HepG2 (cell line): ENCODE data around the gene CCN2. TPM values are rescaled to one million over a fixed set of nuclear protein-coding genes. Genes with fewer than 3 reads are reported as not detected.

ENCODE experiments used
- DMAP1 ChIP-seq: IDR thresholded peaks from 2 replicates; pipeline ENCODE4 v1.6.1; 2016
- FOXA1 ChIP-seq, 2 experiments: fragments of 450-650 bp in 1 of 2; sonication (generic) in 1 of 2; formaldehyde crosslinking in 1 of 2; IDR thresholded peaks; 2 replicates each; pipeline versions ENCODE4 v1.4.0 to v1.6.1; 2016 to 2020; ENCODE audit warnings: missing genetic modification reagents in 1 of 2
- JUNB ChIP-seq: sonication (generic); formaldehyde crosslinking; IDR thresholded peaks from 2 replicates; pipeline ENCODE4 v1.8.0; 2022; ENCODE audit warnings: missing genetic modification reagents, mild to moderate bottlenecking, borderline replicate concordance
- NFE2L2 ChIP-seq: fragments of 150-350 bp; IDR thresholded peaks from 2 replicates; pipeline ENCODE4 v1.6.1; 2014; ENCODE audit warnings: low read length
- PAWR ChIP-seq: sonication (generic); formaldehyde crosslinking; IDR thresholded peaks from 2 replicates; pipeline ENCODE4 v1.4.0; 2020; ENCODE audit warnings: missing genetic modification reagents, mild to moderate bottlenecking, borderline replicate concordance
- POLR2AphosphoS5 ChIP-seq: IDR thresholded peaks from 2 replicates; pipeline ENCODE4 v1.6.1; 2012; ENCODE audit warnings: low read depth, low read length
- RBM22 ChIP-seq: fragments of 200-400 bp; formaldehyde crosslinking; optimal IDR thresholded peaks from 2 replicates; pipeline ENCODE3; 2017; ENCODE audit warnings: mild to moderate bottlenecking, low read length, moderate library complexity
- RELA ChIP-seq: sonication (generic); formaldehyde crosslinking; IDR thresholded peaks from 2 replicates; pipeline ENCODE4 v1.4.0; 2020; ENCODE audit warnings: missing genetic modification reagents
- RFX1 ChIP-seq: fragments of 450-650 bp; IDR thresholded peaks from 2 replicates; pipeline ENCODE4 v1.6.1; 2017
- SAP130 ChIP-seq: IDR thresholded peaks from 2 replicates; pipeline ENCODE4 v1.6.1; 2016; ENCODE audit warnings: low read depth
- SMARCE1 ChIP-seq: fragments of 450-650 bp; IDR thresholded peaks from 2 replicates; pipeline ENCODE4 v1.6.1; 2017; ENCODE audit warnings: borderline replicate concordance
- ZFP36L2 ChIP-seq: sonication (generic); formaldehyde crosslinking; IDR thresholded peaks from 2 replicates; pipeline ENCODE4 v1.4.0; 2020; ENCODE audit warnings: missing genetic modification reagents
- ZNF260 ChIP-seq: sonication (generic); formaldehyde crosslinking; IDR thresholded peaks from 2 replicates; pipeline ENCODE4 v1.4.0; 2020; ENCODE audit warnings: missing genetic modification reagents, low read depth, mild to moderate bottlenecking, borderline replicate concordance
- ZNF326 ChIP-seq: sonication (generic); formaldehyde crosslinking; IDR thresholded peaks from 2 replicates; pipeline ENCODE4 v1.4.0; 2020; ENCODE audit warnings: missing genetic modification reagents, borderline replicate concordance
- ZNF354B ChIP-seq: sonication (generic); formaldehyde crosslinking; IDR thresholded peaks from 2 replicates; pipeline ENCODE4 v1.8.0; 2022; ENCODE audit warnings: mild to moderate bottlenecking, missing genetic modification reagents
- ZNF546 ChIP-seq: sonication (generic); formaldehyde crosslinking; conservative IDR thresholded peaks from 2 replicates; pipeline ENCODE4 v1.8.1; 2023; ENCODE audit warnings: mild to moderate bottlenecking, missing genetic modification reagents
- ZNF552 ChIP-seq: sonication (generic); formaldehyde crosslinking; IDR thresholded peaks from 2 replicates; pipeline ENCODE4 v1.9.0; 2022; ENCODE audit warnings: missing genetic modification reagents, mild to moderate bottlenecking, borderline replicate concordance
- ZNF614 ChIP-seq: IDR thresholded peaks from 2 replicates; pipeline ENCODE4 v1.6.1; 2018; ENCODE audit warnings: missing biosample characterization, missing genetic modification reagents, inconsistent platforms, borderline replicate concordance
- polyA plus RNA-seq, 8 experiments: library from polyadenylated mRNA; depleted of rRNA in 3 of 8; stranded (reverse) in 7 of 8; unstranded in 1 of 8; fragments of >200 nt; fragmentation: Illumina TruSeq in 4 of 8; extraction: Trizol in 4 of 8; gene quantifications; 2 replicates each; pipeline versions ENCODE4 v1.2.1 to v1.2.3, GENCODE V29; 2011 to 2016; ENCODE audit warnings: low read depth in 4 of 8, missing spikeins in 1 of 8, mixed read lengths in 1 of 8; ENCODE audit not compliant: insufficient read depth in 1 of 8
- total RNA-seq, 5 experiments: library from RNA; depleted of rRNA; stranded (reverse); fragments of >200 nt; fragmentation: Illumina TruSeq; extraction: Trizol; gene quantifications; 2 replicates each; pipeline ENCODE4 v1.2.3, GENCODE V29; 2016; ENCODE audit warnings: low read depth in 1 of 5
- TF ChIP-seq, protein P1 (sequence below): sonication (generic); formaldehyde crosslinking; IDR thresholded peaks from 2 replicates; pipeline ENCODE4 v1.4.0; 2020; ENCODE audit warnings: missing genetic modification reagents
- TF ChIP-seq, protein P2 (sequence below): sonication (generic); formaldehyde crosslinking; IDR thresholded peaks from 2 replicates; pipeline ENCODE4 v1.5.1; 2020; ENCODE audit warnings: mild to moderate bottlenecking, missing genetic modification reagents, borderline replicate concordance
- TF ChIP-seq, protein P3 (sequence below): sonication (generic); formaldehyde crosslinking; IDR thresholded peaks from 2 replicates; pipeline ENCODE4 v1.5.1; 2020; ENCODE audit warnings: missing genetic modification reagents, mild to moderate bottlenecking, borderline replicate concordance
- TF ChIP-seq, protein P4 (sequence below), 2 experiments: fragments of 450-650 bp in 1 of 2; sonication (generic) in 1 of 2; formaldehyde crosslinking; IDR thresholded peaks; 2 replicates each; pipeline versions ENCODE4 v1.5.0 to v1.8.0; 2020 to 2022; ENCODE audit warnings: mild to moderate bottlenecking in 1 of 2, missing genetic modification reagents in 1 of 2
- TF ChIP-seq, protein P5 (sequence below): IDR thresholded peaks from 2 replicates; pipeline ENCODE4 v1.6.1; 2016; ENCODE audit warnings: mild to moderate bottlenecking

Gene CCN2
- total and polyA plus RNA-seq, 2 of the 13 experiments (the other 11 are each of a cell fraction or from before 2014, with no cell fraction given), result 34.7 to 316 TPM

DNA sequence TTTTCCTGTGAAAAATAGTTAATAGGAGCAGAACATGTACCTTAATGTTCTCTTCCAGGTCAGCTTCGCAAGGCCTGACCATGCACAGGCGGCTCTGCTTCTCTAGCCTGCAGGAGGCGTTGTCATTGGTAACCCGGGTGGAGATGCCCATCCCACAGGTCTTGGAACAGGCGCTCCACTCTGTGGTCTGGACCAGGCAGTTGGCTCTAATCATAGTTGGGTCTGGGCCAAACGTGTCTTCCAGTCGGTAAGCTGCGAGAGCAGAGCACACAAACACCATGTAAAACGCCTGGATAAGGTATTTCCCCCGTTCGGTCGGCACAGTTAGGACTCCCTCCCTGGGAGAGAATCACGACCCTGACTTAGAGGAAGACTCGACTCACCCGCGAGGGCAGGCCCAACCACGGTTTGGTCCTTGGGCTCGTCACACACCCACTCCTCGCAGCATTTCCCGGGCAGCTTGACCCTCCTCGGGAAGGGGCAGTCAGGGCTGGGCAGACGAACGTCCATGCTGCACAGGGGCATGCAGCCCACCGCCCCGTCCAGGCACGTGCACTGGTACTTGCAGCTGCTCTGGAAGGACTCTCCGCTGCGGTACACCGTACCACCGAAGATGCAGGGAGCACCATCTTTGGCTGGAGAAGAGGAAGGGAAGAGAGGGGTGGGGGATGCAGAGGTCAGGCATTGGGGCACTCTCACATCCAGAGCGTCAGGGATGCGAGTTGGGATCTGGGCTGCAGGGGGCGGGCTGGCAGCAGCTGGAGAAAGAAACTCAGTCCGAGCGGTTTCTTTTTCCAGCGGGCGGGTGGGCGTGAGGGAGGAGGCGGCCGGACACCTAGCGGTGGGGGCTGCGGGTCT is 1.0 kb downstream of the CCN2 start (continued):
- TF ChIP-seq, protein P1, sequence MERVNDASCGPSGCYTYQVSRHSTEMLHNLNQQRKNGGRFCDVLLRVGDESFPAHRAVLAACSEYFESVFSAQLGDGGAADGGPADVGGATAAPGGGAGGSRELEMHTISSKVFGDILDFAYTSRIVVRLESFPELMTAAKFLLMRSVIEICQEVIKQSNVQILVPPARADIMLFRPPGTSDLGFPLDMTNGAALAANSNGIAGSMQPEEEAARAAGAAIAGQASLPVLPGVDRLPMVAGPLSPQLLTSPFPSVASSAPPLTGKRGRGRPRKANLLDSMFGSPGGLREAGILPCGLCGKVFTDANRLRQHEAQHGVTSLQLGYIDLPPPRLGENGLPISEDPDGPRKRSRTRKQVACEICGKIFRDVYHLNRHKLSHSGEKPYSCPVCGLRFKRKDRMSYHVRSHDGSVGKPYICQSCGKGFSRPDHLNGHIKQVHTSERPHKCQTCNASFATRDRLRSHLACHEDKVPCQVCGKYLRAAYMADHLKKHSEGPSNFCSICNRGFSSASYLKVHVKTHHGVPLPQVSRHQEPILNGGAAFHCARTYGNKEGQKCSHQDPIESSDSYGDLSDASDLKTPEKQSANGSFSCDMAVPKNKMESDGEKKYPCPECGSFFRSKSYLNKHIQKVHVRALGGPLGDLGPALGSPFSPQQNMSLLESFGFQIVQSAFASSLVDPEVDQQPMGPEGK (CRISPR knock-in tag), result 0 out of 2 replicates have a peak, but pooled peaks have one; percentile 57
- TF ChIP-seq RBM22 (no peak), ZNF546 (CRISPR knock-in tag) (peak; percentile 16; the same call in 1 of the 2 replicates), ZNF614 (CRISPR knock-in tag) (peak; percentile 76; the same call in 1 of the 2 replicates), ZNF354B (CRISPR knock-in tag) (no peak), RFX1 (peak; percentile 23; the same call in 1 of the 2 replicates), PAWR (CRISPR knock-in tag) (no peak; the same call in 1 of the 2 replicates), RELA (CRISPR knock-in tag) (no peak), ZNF326 (no peak), ZNF552 (no peak), ZFP36L2 (peak; percentile 80; the same call in 1 of the 2 replicates), NFE2L2 (no peak), POLR2AphosphoS5 (peak; percentile 74), FOXA1 (IDR thresholded peaks at IDR 0.05) (no peak), FOXA1 (CRISPR knock-in tag; IDR thresholded peaks at IDR 0.05) (0 out of 2 replicates have a peak, but pooled peaks have one; percentile 3), SAP130 (CRISPR knock-in tag) (peak; percentile 55), ZNF260 (no peak), DMAP1 (0 out of 2 replicates have a peak, but pooled peaks have one; percentile 29), JUNB (CRISPR knock-in tag) (no peak), SMARCE1 (no peak)
- TF ChIP-seq, protein P2, sequence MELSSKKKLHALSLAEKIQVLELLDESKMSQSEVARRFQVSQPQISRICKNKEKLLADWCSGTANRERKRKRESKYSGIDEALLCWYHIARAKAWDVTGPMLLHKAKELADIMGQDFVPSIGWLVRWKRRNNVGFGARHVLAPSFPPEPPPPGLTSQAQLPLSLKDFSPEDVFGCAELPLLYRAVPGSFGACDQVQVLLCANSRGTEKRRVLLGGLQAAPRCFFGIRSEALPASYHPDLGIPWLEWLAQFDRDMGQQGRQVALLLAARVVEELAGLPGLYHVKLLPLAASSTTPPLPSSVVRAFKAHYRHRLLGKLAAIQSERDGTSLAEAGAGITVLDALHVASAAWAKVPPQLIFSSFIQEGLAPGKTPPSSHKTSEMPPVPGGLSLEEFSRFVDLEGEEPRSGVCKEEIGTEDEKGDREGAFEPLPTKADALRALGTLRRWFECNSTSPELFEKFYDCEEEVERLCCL, result 0 out of 2 replicates have a peak, but pooled peaks have one; percentile 59
- TF ChIP-seq, protein P3, sequence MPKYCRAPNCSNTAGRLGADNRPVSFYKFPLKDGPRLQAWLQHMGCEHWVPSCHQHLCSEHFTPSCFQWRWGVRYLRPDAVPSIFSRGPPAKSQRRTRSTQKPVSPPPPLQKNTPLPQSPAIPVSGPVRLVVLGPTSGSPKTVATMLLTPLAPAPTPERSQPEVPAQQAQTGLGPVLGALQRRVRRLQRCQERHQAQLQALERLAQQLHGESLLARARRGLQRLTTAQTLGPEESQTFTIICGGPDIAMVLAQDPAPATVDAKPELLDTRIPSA, result peak; percentile 59
- TF ChIP-seq, protein P4, sequence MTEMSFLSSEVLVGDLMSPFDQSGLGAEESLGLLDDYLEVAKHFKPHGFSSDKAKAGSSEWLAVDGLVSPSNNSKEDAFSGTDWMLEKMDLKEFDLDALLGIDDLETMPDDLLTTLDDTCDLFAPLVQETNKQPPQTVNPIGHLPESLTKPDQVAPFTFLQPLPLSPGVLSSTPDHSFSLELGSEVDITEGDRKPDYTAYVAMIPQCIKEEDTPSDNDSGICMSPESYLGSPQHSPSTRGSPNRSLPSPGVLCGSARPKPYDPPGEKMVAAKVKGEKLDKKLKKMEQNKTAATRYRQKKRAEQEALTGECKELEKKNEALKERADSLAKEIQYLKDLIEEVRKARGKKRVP (CRISPR knock-in tag; IDR thresholded peaks at IDR 0.05), result 0 out of 4 replicates have a peak, but pooled peaks of 1 of the 2 experiments have one; percentile 3
- TF ChIP-seq, protein P5, sequence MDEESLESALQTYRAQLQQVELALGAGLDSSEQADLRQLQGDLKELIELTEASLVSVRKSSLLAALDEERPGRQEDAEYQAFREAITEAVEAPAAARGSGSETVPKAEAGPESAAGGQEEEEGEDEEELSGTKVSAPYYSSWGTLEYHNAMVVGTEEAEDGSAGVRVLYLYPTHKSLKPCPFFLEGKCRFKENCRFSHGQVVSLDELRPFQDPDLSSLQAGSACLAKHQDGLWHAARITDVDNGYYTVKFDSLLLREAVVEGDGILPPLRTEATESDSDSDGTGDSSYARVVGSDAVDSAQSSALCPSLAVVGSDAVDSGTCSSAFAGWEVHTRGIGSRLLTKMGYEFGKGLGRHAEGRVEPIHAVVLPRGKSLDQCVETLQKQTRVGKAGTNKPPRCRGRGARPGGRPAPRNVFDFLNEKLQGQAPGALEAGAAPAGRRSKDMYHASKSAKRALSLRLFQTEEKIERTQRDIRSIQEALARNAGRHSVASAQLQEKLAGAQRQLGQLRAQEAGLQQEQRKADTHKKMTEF (CRISPR knock-in tag), result peak; percentile 74; the same call in 1 of the 2 replicates
